Measurements from ENCODE around the gene VASP. TPM values are rescaled to one million over a fixed set of nuclear protein-coding genes. Genes with fewer than 3 reads are reported as not detected.
A peak's percentile ranks its signal among the peaks of the same experiment; 100 is the strongest.

The VASP gene
- total and polyA plus RNA-seq, 9 of the 15 experiments (the other 6 are each of a cell fraction or from before 2014, with no cell fraction given), result 16.7 to 261 (median 112) TPM

GRCh38 chr19:45506989-45507871 lies at the start of gene VASP (continued):
- no peak for TF ChIP-seq REST (IDR thresholded peaks at IDR 0.05; ENCODE audit: borderline replicate concordance)
- no peak for TF ChIP-seq REST (CRISPR knock-in tag; IDR thresholded peaks at IDR 0.05; ENCODE audit: low read depth)
- TF ChIP-seq ZNF717 (CRISPR knock-in tag; IDR thresholded peaks at IDR 0.05), result no peak
- peak; percentile 77 for TF ChIP-seq VEZF1 (CRISPR knock-in tag; IDR thresholded peaks at IDR 0.05)
- TF ChIP-seq SRSF7 (optimal IDR thresholded peaks at IDR 0.05; ENCODE audit: low read depth, low read length), result no peak
- TF ChIP-seq FOXA1 (IDR thresholded peaks at IDR 0.05; ENCODE audit: borderline replicate concordance), result no peak
- TF ChIP-seq MXI1 (IDR thresholded peaks at IDR 0.05; ENCODE audit: low read depth, low read length), result 0 out of 2 replicates have a peak, but pooled peaks have one; percentile 22
- peak; percentile 76 to 94 for TF ChIP-seq MAZ (CRISPR knock-in tag; conservative IDR thresholded peaks at IDR 0.05 in 1 of 2, IDR thresholded peaks at IDR 0.05 in 1 of 2)
- no peak for TF ChIP-seq ZC3H11A (IDR thresholded peaks at IDR 0.05; ENCODE audit: low read depth, low read length)
- peak; percentile 63 for TF ChIP-seq CCNT2 (IDR thresholded peaks at IDR 0.05; ENCODE audit: borderline replicate concordance, extremely low read depth, insufficient read length, low read depth, low read length)
- TF ChIP-seq ZNF766 (CRISPR knock-in tag; conservative IDR thresholded peaks at IDR 0.05), result no peak
- no peak for TF ChIP-seq RBM34 (IDR thresholded peaks at IDR 0.05; ENCODE audit: borderline replicate concordance, insufficient read depth, low read length)
- peak; percentile 70; the same call in 1 of the 2 replicates for TF ChIP-seq ZBTB1 (CRISPR knock-in tag; IDR thresholded peaks at IDR 0.05; ENCODE audit: borderline replicate concordance, low read depth)
- no peak for TF ChIP-seq ZNF655 (CRISPR knock-in tag; IDR thresholded peaks at IDR 0.05)
- no peak for TF ChIP-seq ZNF408 (CRISPR knock-in tag; IDR thresholded peaks at IDR 0.05; ENCODE audit: low read depth)
- TF ChIP-seq XRCC3 (IDR thresholded peaks at IDR 0.05), result no peak

Data from K562 (cell line).